Measurements from ENCODE around the gene FRAS1.

GRCh38 chr4:78286281-78286680 is 229.2 kb downstream of the FRAS1 start:
- TF ChIP-seq EZH2 (IDR thresholded peaks at IDR 0.05): no peak
- TF ChIP-seq POLR2AphosphoS5 (IDR thresholded peaks at IDR 0.05; ENCODE audit: borderline replicate concordance, low read depth, low read length): no peak
